Mucosa of descending colon (tissue), 3 donors: ENCODE results near the gene HHAT. TPM values are rescaled to one million over a fixed set of nuclear protein-coding genes. Genes with fewer than 3 reads are reported as not detected.

Experiments
- ATAC-seq: fragments of 200-7000 bp; cut with Tn5 transposase; one replicate; pipeline ENCODE4 v1.9.1; 2020; ENCODE audit warnings: mild to moderate bottlenecking, moderate library complexity
- DNase-seq, 3 donors: peaks; one replicate each; pipeline ENCODE4 v3.0.0-alpha.2; 2020
- H3K36me3 ChIP-seq: fragments of 200-600 bp; one replicate; pipeline ENCODE4 v1.8.0; 2021; ENCODE audit warnings: low read depth, mild to moderate bottlenecking
- H3K4me1 ChIP-seq: fragments of 200-600 bp; one replicate; pipeline ENCODE4 v1.8.0; 2021; ENCODE audit warnings: low read depth, mild to moderate bottlenecking
- H3K4me3 ChIP-seq: fragments of 200-600 bp; one replicate; pipeline ENCODE4 v1.8.0; 2021; ENCODE audit warnings: mild to moderate bottlenecking
- H3K9me3 ChIP-seq: fragments of 200-600 bp; one replicate; pipeline ENCODE4 v1.8.0; 2021; ENCODE audit warnings: mild to moderate bottlenecking
- CTCF ChIP-seq: fragments of 200-600 bp; IDR thresholded peaks from one replicate; pipeline ENCODE4 v1.8.0; 2022; ENCODE audit warnings: antibody characterized with exemption, mild to moderate bottlenecking
- intact Hi-C, 2 donors: fragments of 100-400 bp; cut with DNase I in 1 of 2; cut with micrococcal nuclease in 1 of 2; formaldehyde crosslinking; loops; one replicate each; pipeline versions ENCODE4 v1.11.0 to v1.11.1; 2022; cut with DNase I, micrococcal nuclease
- total RNA-seq, 3 donors: library from RNA; stranded (reverse); fragmentation: NEBNext Ultra II Directional in 2 of 3; extraction: Animal tissue kit (Norgen Biotek cat#: 25700) in 2 of 3; gene quantifications; one replicate each; pipeline versions ENCODE4 v1.2.1 to v1.2.4, GENCODE V29; 2021 to 2023
- donor health status: DM: no; HTN: no; CAD: no; lungs with moderate emphysema.
- donor health status: DM: no; HTN: no; CAD: no.
- donor health status: DM: no; HTN: yes; CAD: no.

HHAT gene
- total RNA-seq, 3 donors from 2014 or later, result 4.1 to 8.6 (median 5.9) TPM

GRCh38 chr1:210686841-210687240 is 358.1 kb downstream of the HHAT start:
- no peaks in the 10 kb centered on the region for H3K36me3 ChIP-seq
- H3K4me1 ChIP-seq, result no peaks in the 10 kb centered on the region
- no peaks in the 10 kb centered on the region for H3K9me3 ChIP-seq
- H3K4me3 ChIP-seq, result no peak overlapping the region
- no peak for TF ChIP-seq CTCF
- ATAC-seq, result no peak
- intact Hi-C loops, result no loop called here
- DNase-seq, result no peak

DNA sequence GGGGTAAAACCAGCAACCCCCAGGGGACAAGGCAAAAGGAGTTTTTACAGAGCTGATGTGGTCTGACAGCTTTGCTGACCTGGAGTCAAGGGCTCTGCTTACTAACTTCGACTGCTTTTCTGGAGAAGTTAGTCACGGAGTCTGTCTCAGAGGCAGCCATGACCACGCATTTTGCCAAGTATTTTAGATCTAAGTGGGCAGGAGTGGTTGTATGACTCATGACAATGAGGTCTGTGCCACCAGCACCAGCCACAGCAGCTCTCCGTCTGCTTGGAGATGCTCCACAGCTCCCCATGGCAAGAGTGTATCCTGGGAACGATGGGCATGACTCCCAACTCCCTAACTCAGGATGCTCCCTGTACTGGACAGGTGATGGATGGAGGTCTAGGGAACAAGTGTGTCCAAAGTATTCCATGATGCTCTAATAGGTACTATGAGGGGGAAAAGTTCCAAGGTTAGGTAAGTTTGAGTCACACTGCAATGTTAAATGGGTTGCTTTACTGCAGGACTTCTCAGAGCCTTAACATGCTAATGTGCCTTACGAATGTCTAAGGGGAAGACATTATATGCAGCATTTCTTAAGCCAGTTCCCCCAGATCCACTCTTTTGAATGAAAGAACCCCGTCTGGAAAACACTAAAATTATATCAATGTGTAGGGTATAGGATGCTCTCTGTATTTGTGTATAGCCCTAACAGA is 359.0 kb downstream of the HHAT start:
- no peaks in the 10 kb centered on the region for H3K36me3 ChIP-seq
- no peaks in the 10 kb centered on the region for H3K4me1 ChIP-seq
- no peaks in the 10 kb centered on the region for H3K9me3 ChIP-seq
- DNase-seq, result no peak
- intact Hi-C loops, result no loop called here
- H3K4me3 ChIP-seq, result no peak overlapping the region
- TF ChIP-seq CTCF, result no peak
- ATAC-seq, result no peak

DNA sequence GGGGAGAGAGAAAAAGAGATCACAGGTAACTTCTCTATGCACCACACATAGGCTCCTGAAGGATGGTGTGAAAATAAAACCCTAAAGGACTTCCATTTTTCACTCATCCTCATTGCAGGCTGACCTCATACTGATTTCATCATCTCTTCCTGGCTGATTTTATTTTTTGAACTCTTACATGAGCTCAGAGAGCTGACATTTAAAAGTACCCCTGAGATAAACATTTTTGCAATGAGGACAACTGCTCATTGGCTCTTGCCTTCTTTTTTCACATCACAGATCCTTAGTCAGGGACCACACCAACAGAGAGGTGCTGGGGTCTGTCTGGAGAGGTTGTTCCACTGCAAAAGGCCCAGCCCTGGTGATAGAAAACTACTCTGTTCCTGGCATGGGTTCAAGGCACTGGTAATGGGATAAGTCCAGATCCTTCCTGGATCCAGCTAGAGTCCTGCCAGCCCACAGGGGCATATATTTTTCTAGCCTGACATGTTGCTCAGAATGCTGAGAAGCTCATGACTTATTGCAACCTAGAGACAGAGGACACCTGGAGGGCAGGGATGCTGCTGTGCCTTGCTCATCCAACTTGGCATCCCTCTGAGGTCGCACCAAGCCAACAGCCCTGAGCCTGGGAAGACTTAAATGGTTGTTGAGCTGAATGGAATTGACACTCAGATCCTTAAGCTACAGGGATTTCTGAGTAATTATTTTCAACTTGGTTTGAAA is 360.0 kb downstream of the HHAT start:
- no peak overlapping the region for H3K4me3 ChIP-seq
- intact Hi-C loops, result no loop called here
- ATAC-seq (no peak), DNase-seq (no peak)
- no peaks in the 10 kb centered on the region for H3K9me3 ChIP-seq
- no peaks in the 10 kb centered on the region for H3K4me1 ChIP-seq
- TF ChIP-seq CTCF, result no peak
- no peaks in the 10 kb centered on the region for H3K36me3 ChIP-seq

DNA sequence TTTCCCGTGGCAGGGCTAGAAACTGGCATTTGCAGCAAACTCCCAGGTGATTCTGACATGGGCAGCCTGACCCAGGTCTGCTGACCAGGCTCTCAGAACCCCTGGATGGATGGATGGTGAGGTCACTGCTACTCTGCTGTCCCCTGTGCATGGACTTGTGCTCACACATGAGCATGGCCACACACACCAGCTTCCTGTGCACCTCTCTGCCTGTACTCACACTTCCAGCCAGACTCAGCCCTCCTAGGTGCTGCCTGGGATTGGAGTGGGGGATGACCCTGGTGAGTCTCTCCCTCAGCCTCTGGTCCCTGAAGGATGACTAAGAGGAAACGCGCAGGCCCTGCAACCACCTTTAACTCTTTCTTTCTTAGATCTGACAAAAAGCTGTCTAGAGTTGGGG is 361.1 kb downstream of the HHAT start:
- no peak for ATAC-seq
- Histone ChIP-seq H3K36me3 (no peaks in the 10 kb centered on the region), H3K4me1 (no peaks in the 10 kb centered on the region), H3K4me3 (no peak overlapping the region), H3K9me3 (no peaks in the 10 kb centered on the region)
- no peak for TF ChIP-seq CTCF
- no peak for DNase-seq
- intact Hi-C loops, result no loop called here

DNA sequence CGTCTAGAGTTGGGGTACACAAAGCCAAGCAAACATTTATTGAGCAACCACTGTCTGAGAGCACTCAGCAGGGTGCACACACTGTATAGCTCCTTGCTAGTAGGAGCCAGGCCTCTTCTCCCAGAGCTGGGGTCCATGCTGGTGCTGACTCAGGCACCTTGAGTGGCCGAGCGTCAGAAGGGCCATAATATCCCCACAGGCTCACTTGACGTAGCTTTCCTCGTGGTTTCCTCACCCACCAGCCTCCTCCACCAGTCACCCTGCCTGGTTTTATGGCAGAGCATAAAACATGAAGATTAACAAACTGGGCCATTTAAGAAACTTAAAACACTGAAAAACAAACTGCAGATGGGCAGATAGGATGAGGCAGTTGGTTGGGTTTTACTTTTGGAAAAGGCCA is 361.5 kb downstream of the HHAT start:
- DNase-seq (no peak), ATAC-seq (no peak)
- Histone ChIP-seq H3K9me3 (no peaks in the 10 kb centered on the region), H3K4me3 (no peak overlapping the region), H3K4me1 (no peaks in the 10 kb centered on the region), H3K36me3 (no peaks in the 10 kb centered on the region)
- TF ChIP-seq CTCF, result no peak
- intact Hi-C loops, result no loop called here
